ENCODE measurements around the gene RAP1GAP.

RAP1GAP gene

GRCh38 chr1:21607549-21608529 is 61.3 kb downstream of the RAP1GAP start:
- DNase-seq, result no peak

- DNase-seq, result no peak
These were observed 63.0 kb downstream of the RAP1GAP start for GRCh38 chr1:21605964-21606705.

- no peak for DNase-seq
These were observed 64.0 kb downstream of the RAP1GAP start for GRCh38 chr1:21605012-21605715.

GRCh38 chr1:21604208-21604957 is 64.8 kb downstream of the RAP1GAP start:
- DNase-seq, result no peak

GRCh38 chr1:21603177-21604138 is 65.7 kb downstream of the RAP1GAP start:
- DNase-seq, result no peak

GRCh38 chr1:21601278-21602048 is 67.7 kb downstream of the RAP1GAP start:
- DNase-seq, result no peak

GRCh38 chr1:21599402-21599801 is 69.8 kb downstream of the RAP1GAP start:
- no peak for DNase-seq

GRCh38 chr1:21598904-21599303 is 70.3 kb downstream of the RAP1GAP start:
- no peak for DNase-seq

- DNase-seq, result no peak
These were observed 70.7 kb downstream of the RAP1GAP start for GRCh38 chr1:21598417-21598816.

- DNase-seq, result no peak
These were observed 71.4 kb downstream of the RAP1GAP start for GRCh38 chr1:21597753-21598152.

- no peak for DNase-seq
These were observed 72.5 kb downstream of the RAP1GAP start for GRCh38 chr1:21596628-21597027.

- no peak for DNase-seq
These were observed 73.0 kb downstream of the RAP1GAP start for GRCh38 chr1:21596174-21596573.

- DNase-seq, result peak; percentile 23 to 40
These were observed 73.9 kb downstream of the RAP1GAP start for GRCh38 chr1:21594935-21595897.

- DNase-seq, result no peak
These were observed 74.7 kb downstream of the RAP1GAP start for GRCh38 chr1:21594501-21594900.

- DNase-seq, result no peak
These were observed 75.9 kb downstream of the RAP1GAP start for GRCh38 chr1:21593231-21593630.

- DNase-seq, result no peak
These were observed 76.9 kb downstream of the RAP1GAP start for GRCh38 chr1:21592086-21592865.

GRCh38 chr1:21590934-21591333 is 78.2 kb downstream of the RAP1GAP start:
- no peak for DNase-seq

- DNase-seq, result no peak
These were observed 78.9 kb downstream of the RAP1GAP start for GRCh38 chr1:21590126-21590880.
